Putamen (tissue), 1 donor: Measurements from ENCODE around the gene LONP1.

Experiments
- DNase-seq: peaks from one replicate; pipeline ENCODE4 v3.0.0-alpha.2; 2016; ENCODE audit warnings: low spot score

LONP1 gene

DNA sequence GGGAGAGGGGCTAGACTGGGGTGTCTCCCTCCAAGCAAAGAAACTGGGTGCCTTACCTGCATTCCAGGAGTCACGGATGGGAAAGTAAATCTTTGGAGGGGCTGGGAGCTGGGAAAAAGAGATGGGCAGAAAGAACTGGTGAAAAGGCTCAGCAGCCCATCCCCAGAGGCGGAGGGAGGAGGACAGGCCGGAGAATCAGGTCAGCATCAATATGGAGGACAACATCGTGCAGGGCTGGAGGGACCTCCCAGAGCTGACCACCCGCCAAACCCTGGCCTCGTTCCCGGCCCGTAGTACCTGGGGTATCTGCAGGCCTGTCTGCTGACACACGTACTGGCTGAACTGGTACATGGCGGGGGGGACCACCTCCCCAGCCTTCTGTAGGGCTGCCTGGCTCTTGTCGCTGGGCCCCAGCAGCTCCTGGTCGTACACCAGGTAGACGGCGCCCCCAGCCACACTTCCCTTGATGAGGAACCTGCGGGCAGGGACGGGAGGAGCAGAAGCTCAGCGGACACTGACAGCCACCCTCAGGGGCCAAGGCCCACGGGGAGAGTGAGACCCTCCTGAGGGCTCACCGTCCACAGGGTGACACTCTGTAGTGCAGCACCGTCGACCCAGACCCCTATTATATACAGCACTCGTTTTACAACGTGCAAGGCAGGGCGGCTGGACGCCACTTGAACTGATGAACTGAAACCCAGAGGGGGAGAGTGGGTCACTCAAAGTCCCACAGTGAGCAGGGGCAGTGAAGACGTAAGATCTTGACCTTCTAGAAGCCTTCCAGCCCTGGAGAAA lies 40.5 kb downstream of the LONP1 start:
- DNase-seq: no peak

DNA sequence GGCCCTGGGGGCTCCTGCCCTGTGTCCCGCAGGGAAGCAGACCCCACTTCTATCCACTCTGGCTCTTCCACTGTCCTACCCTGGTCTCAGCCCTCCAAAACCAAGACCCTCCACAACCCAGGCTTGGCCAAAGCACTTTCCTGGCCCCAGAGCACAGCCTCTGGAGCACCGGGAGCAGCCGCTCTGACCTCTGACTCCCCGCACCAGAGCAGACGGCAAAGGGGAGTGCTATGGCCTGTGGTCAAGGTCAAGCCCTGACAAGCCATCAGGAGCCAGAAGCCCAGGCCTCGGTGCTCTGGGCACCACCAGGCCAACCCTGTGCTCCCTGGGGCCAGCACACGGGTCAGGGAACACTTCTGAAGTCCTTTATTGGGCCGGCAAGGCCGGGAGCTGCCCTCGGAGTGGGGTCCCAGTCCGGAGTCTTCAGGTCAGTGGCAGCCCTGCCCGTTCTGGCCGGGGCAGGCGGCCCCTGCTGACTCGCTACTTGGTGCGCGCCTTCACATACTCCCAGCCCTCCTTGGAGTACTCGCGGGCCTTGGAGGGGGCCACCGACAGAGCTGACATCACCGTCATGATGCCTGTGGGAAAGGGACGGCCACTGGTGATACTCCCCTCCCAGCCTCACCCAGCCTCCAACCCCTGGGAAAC lies 41.8 kb downstream of the LONP1 start:
- no peak for DNase-seq

- DNase-seq: no peak
These were observed 42.4 kb downstream of the LONP1 start for GRCh38 chr19:5677580-5677979.

GRCh38 chr19:5677136-5677535 lies 42.8 kb downstream of the LONP1 start:
- DNase-seq: no peak

DNA sequence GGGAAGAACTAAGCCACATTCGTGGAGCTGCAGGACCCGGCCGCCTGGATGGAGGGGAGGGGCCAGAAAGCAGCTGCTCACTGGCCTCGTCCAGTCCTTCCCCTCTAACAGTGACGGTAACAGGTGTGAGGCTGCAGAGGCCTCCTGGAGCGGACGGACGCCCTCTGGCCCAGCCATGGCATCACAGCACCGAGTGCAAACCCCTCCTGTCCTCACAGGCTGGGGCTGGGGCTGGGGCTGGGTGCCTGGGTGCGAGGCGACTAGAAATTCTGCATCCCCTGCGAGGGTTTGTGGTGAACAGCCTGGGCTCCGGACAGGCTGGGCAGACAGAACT lies 43.2 kb downstream of the LONP1 start:
- DNase-seq: no peak

DNA sequence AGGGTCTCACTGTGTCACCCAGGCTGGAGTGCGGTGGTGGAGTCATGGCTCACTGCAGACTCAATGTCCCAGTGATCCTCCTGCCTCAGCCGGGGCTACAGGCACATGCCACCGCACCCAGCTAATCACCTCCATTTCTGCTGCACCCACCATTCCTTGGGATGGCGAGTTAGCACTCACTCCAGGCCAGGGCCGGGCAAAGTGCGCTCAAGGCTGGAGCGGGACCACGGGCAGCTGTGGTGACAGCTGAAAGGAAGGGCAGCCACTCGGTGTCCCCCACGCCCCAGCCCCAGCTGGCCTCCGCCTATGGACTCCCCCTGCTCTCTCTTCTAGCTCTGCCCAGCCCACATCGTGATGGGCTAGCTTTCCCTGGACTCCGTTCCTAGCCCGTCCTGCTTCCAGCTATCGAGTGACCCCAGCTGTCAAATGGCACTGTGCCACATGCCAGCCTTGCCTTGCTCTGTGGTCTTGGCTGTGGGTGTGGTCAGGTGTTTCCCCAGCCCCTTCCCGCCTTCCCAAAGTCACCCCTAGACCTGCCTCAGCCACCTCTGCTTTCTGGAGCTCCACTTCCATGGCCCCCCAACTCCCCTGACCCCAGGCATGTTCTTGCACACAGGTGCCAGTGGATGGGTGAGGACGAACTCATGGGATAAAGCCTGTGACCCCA lies 43.7 kb downstream of the LONP1 start:
- no peak for DNase-seq

- DNase-seq: no peak
These were observed 45.2 kb downstream of the LONP1 start for GRCh38 chr19:5674714-5675113.

DNA sequence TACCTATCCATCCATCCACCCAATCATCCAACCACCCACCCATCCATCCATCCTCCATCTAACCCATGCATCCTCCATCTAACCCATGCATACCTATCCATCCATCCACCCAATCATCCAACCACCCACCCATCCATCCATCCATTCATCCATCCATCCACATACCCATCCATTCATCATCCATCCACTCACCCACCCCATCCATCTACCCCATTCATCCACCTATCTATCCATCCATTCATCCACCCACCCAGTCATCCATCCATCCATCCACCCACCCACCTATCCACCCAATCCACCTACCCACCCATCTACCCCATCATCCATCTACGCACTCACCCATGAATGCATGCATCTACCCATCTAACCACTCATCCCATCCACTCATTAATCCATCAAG lies 46.2 kb downstream of the LONP1 start:
- DNase-seq: no peak

- DNase-seq: no peak
These were observed 47.1 kb downstream of the LONP1 start for GRCh38 chr19:5672708-5673459.

- DNase-seq: no peak
These were observed 48.3 kb downstream of the LONP1 start for GRCh38 chr19:5671600-5671999.

DNA sequence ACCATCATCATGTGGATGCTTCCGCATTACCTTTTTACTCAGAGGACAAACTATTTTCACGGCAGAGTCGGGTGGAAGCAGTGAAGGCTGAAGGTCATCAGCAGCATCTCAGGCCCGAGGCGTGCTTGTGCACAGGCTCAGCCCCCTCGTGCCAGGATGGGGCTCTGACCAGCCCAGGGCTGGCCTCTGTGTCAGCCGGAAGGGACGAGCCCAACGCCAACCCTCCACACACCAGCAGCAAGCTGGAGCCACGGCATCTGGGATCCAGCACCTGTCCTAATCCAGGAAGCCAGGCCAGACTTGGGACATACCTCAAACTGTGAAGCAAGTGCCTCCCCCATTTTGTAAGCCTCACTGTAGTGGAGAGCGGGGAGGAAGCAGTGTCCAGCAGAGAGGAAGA lies 50.7 kb downstream of the LONP1 start:
- no peak for DNase-seq

DNA sequence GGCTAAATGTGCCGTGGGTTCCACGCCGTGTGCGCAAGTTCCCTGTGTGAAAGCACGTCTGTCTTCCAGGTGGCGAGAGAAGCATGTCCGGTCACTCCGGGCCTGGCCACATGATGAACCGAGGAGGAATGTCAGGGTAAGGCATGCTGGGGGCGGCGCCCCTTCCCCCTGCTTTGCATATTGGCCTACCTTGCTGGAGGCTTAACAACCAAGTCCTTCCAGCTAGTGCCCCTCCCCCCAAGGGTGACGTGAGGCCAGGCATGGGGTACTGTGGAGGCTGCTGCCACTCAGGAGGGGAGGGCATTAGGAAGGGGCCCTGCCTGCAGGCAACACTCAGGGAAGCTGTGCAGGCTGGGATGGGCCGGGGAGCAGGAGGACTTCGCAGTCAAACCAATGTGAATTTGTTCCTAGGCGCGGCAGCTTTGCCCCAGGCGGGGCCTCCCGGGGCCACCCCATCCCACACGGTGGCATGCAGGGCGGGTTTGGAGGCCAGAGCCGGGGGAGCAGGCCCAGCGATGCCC lies 52.1 kb downstream of the LONP1 start:
- no peak for DNase-seq

DNA sequence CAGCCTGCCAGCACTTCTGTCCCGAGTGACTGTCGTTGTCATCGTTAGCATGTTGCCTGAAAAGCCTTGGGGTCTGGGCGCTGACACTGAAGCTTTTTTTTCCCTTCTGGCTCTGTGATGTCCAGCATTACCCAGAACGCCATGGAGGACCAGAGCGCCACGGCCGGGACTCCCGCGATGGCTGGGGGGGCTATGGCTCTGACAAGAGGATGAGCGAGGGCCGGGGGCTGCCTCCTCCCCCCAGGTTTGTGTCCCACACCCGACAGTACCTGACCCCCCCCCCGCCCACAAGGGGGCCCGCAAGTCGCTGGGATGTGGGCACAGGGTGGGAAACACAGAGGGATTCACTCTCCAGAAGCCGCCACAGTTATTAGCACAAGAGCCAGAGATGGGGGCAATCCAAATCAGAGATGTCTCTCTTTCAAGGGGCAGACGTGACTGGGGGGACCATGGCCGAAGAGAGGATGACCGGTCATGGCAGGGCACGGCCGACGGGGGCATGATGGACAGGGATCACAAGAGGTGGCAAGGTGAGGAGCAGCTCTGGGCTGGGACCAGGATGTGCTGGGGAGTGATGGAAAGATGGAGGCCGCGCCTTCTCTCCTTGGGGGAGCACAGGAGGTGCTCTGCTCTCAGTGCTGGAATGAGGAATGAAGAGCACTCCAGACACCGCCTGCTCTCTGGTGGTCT lies 52.9 kb downstream of the LONP1 start:
- DNase-seq: no peak

- DNase-seq: no peak
These were observed 54.0 kb downstream of the LONP1 start for GRCh38 chr19:5665781-5666513.

- no peak for DNase-seq
These were observed 55.4 kb downstream of the LONP1 start for GRCh38 chr19:5664515-5664914.

DNA sequence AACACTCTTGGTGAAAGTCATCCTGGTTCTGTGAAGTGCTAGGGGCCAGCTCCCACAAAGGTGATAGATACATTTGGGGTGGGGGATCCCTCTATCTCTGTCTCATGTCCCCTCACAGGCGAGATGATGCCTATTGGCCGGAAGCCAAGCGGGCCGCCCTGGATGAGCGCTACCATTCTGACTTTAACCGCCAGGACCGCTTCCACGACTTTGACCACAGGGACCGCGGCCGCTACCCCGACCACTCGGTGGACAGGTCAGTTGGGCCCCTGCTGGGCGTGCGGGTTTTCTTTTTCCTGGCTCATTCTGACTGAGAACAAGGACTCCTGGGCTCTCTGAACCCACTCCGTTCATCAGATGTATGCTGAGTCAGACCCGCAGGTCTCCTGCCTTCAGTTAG lies 56.0 kb downstream of the LONP1 start:
- no peak for DNase-seq

- DNase-seq: no peak
These were observed 58.5 kb downstream of the LONP1 start for GRCh38 chr19:5661483-5661882.

GRCh38 chr19:5655412-5655811 lies 64.5 kb downstream of the LONP1 start:
- DNase-seq: no peak

DNA sequence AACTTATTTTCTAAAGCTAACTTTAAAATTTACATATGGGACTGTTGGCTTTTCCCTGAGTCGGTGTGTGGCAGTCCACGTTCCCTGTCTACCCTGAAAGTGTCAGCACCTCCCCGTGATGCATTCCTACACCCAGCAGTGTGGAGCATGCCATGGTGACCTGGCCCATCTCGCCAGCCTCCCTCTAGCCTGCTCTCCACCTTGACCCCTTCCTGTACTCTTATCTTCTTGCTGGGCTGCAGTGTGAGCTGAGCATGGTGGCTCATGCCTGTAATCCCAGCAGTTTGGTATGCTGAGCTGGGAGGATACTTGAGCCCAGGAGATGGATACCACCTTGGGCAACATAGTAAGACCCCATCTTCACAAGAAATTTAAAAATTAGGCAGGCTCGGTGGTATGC lies 65.0 kb downstream of the LONP1 start:
- no peak for DNase-seq

DNA sequence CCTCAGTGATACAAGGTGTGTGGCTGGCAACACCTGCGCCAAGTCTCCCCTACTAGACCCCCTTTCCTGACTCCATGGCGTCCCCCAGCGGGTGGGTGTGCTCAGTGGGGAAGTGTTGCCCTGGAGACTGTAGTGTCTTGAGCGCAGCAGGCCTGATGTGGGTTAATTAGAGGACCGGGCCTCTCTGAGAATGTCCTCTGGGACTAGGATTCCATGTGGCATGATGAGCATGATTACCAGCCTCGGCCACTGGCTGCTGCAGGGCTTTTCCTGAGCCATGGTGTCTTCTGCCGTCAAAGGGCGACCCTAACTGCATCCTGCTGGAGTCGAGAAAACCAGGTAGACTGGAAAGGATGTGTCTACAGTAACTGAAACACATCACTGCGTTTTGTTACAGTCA lies 67.7 kb downstream of the LONP1 start:
- no peak for DNase-seq

DNA sequence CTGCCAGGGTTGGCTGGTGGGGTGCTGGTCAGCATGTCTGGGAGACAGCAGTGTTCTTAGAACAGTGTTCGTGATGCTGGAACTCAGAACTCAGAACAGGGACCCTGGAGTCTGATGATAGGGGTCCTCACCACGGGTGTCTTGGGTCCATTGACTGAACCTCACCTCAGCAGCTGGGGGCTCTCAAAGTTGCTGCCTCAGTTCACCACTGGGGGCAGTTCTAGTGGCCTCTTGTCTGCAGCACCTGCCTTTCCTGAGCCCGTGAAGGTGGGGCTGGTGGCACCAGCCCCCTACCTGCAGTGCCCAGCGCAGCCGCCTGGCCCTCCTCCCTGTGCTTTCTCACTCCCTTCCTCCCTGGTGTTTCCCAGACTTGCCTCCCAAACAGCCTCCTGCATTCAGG lies 68.6 kb downstream of the LONP1 start:
- DNase-seq: no peak
